ENCODE measurements around the gene GDF15.
"Not testable (repeated sequence)": the region's sequence is repeated elsewhere in the genome, so short reads cannot be mapped to it uniquely, and the experiment has no call there.

- TF ChIP-seq CTCF, EZH2phosphoT487 (IDR thresholded peaks at IDR 0.05; ENCODE audit: low read length): not testable (repeated sequence)
Observed at GRCh38 chr19:18364277-18364825, 21.6 kb upstream of the GDF15 start.

All from MM.1S (cell line).